Measurements from ENCODE around the gene EIF3F.

GRCh38 chr11:8032576-8033304, 45.6 kb downstream of the EIF3F start:
- TF ChIP-seq CTCF (IDR thresholded peaks at IDR 0.05) (no peak), ZFX (IDR thresholded peaks at IDR 0.05; ENCODE audit: borderline replicate concordance) (no peak)
